Mesenchymal stem cell (in vitro differentiated cells and primary cell): Measurements from ENCODE around the gene CARD11.

ENCODE experiments used
- DNase-seq: peaks from one replicate; pipeline ENCODE4 v3.0.0-alpha.2; 2013
- H2AFZ ChIP-seq: one replicate; pipeline ENCODE4 v1.6.1; 2013; ENCODE audit warnings: low read depth, mild to moderate bottlenecking, control low read depth, inconsistent platforms, low read length, moderate library complexity
- H2AK5ac ChIP-seq: 2 replicates; pipeline ENCODE4 v1.6.1; 2013; ENCODE audit warnings: low read length, moderate library complexity, mild to moderate bottlenecking, inconsistent platforms; ENCODE audit not compliant: severe bottlenecking
- H2BK120ac ChIP-seq: one replicate; pipeline ENCODE4 v1.6.1; 2013; ENCODE audit warnings: low read depth, mild to moderate bottlenecking, inconsistent platforms, low read length, moderate library complexity
- H2BK12ac ChIP-seq, 2 experiments: one replicate each; pipeline ENCODE4 v1.6.1; 2013; ENCODE audit warnings: inconsistent platforms in 2 of 2, low read length in 2 of 2, mild to moderate bottlenecking in 2 of 2, moderate library complexity in 2 of 2, control low read depth in 1 of 2
- H2BK15ac ChIP-seq: one replicate; pipeline ENCODE4 v1.6.1; 2013; ENCODE audit warnings: mild to moderate bottlenecking, low read depth, inconsistent platforms; ENCODE audit not compliant: poor library complexity, severe bottlenecking
- H2BK5ac ChIP-seq: 2 replicates; pipeline ENCODE4 v1.6.1; 2013; ENCODE audit warnings: low read depth, mild to moderate bottlenecking, low read length, control low read depth, inconsistent platforms; ENCODE audit not compliant: poor library complexity, severe bottlenecking
- H3K14ac ChIP-seq, 2 experiments: one replicate each; pipeline ENCODE4 v1.6.1; 2013; ENCODE audit warnings: inconsistent platforms in 2 of 2, low read length in 2 of 2, control low read depth in 1 of 2, mild to moderate bottlenecking in 1 of 2, moderate library complexity in 1 of 2
- H3K18ac ChIP-seq, 2 experiments: one replicate each; pipeline ENCODE4 v1.6.1; 2013; ENCODE audit warnings: inconsistent platforms in 2 of 2, low read length in 2 of 2, control low read depth in 1 of 2, low read depth in 1 of 2, mild to moderate bottlenecking in 1 of 2
- H3K23ac ChIP-seq, 2 experiments: one replicate each; pipeline ENCODE4 v1.6.1; 2013; ENCODE audit warnings: inconsistent platforms in 2 of 2, low read length in 2 of 2, mild to moderate bottlenecking in 2 of 2, moderate library complexity in 2 of 2, control low read depth in 1 of 2
- H3K27ac ChIP-seq: 2 replicates; pipeline ENCODE4 v1.5.1; 2013; ENCODE audit warnings: mild to moderate bottlenecking, moderate library complexity, low read length, control low read depth, inconsistent platforms; ENCODE audit not compliant: poor library complexity, severe bottlenecking
- H3K27me3 ChIP-seq, 2 experiments: 2 replicates each; pipeline versions ENCODE4 v1.6.1 to v1.7.0; 2013; ENCODE audit warnings: low read length in 2 of 2, mild to moderate bottlenecking in 2 of 2, moderate library complexity in 2 of 2, control low read depth in 1 of 2, inconsistent platforms in 1 of 2; ENCODE audit not compliant: control insufficient read depth in 1 of 2, insufficient read depth in 1 of 2
- H3K36me3 ChIP-seq, 2 experiments: 2 replicates each; pipeline versions ENCODE4 v1.6.1 to v1.7.0; 2013; ENCODE audit warnings: low read length in 2 of 2, control low read depth in 1 of 2, inconsistent platforms in 1 of 2, low read depth in 1 of 2, mild to moderate bottlenecking in 1 of 2; ENCODE audit not compliant: insufficient read depth in 2 of 2, control insufficient read depth in 1 of 2
- H3K4ac ChIP-seq, 2 experiments: one replicate each; pipeline ENCODE4 v1.6.1; 2013; ENCODE audit warnings: inconsistent platforms in 2 of 2, low read length in 2 of 2, mild to moderate bottlenecking in 2 of 2, moderate library complexity in 2 of 2, control low read depth in 1 of 2, low read depth in 1 of 2
- H3K4me1 ChIP-seq: 2 replicates; pipeline ENCODE4 v1.6.1; 2013; ENCODE audit warnings: low read depth, low read length, control low read depth; ENCODE audit not compliant: control insufficient read depth, insufficient read depth
- H3K4me2 ChIP-seq: 2 replicates; pipeline ENCODE4 v1.6.1; 2013; ENCODE audit warnings: low read length, mild to moderate bottlenecking, inconsistent platforms; ENCODE audit not compliant: poor library complexity, severe bottlenecking
- H3K4me3 ChIP-seq, 2 experiments: 2 replicates each; pipeline versions ENCODE4 v1.5.1 to v1.7.0; 2013; ENCODE audit warnings: low read length in 2 of 2, mild to moderate bottlenecking in 2 of 2, control low read depth in 1 of 2, low read depth in 1 of 2; ENCODE audit not compliant: insufficient read depth in 1 of 2
- H3K79me1 ChIP-seq: replicated peaks from 2 replicates; pipeline ENCODE4 v1.6.1; 2013; ENCODE audit warnings: mild to moderate bottlenecking, control low read depth, low read length, inconsistent platforms; ENCODE audit not compliant: poor library complexity, severe bottlenecking
- H3K9ac ChIP-seq: 2 replicates; pipeline ENCODE4 v1.7.0; 2013; ENCODE audit warnings: mild to moderate bottlenecking, low read length, moderate library complexity
- H3K9me3 ChIP-seq: 2 replicates; pipeline ENCODE4 v1.7.0; 2013; ENCODE audit warnings: mild to moderate bottlenecking, low read length; ENCODE audit not compliant: control insufficient read depth
- H4K8ac ChIP-seq: one replicate; pipeline ENCODE4 v1.6.1; 2013; ENCODE audit warnings: inconsistent platforms, mild to moderate bottlenecking, low read length, moderate library complexity
- H4K91ac ChIP-seq: one replicate; pipeline ENCODE4 v1.6.1; 2013; ENCODE audit warnings: mild to moderate bottlenecking, low read length, inconsistent platforms
- WGBS: methylation state at CpG from one replicate; pipeline ENCODE4 v1.1.7; 2013; ENCODE audit warnings: mixed read lengths; 5-methylcytosine and 5-hydroxymethylcytosine counted together

Gene CARD11

GRCh38 chr7:2930310-2931033 lies 113.2 kb downstream of the CARD11 start:
- Histone ChIP-seq H2BK12ac (no peak overlapping the region), H3K36me3 (no peaks in the 10 kb centered on the region), H3K14ac (no peak overlapping the region), H3K9ac (no peak overlapping the region), H3K23ac (no peak overlapping the region), H2BK5ac (no peak overlapping the region), H3K4me3 (no peak overlapping the region), H3K79me1 (no peaks in the 10 kb centered on the region), H3K9me3 (no peaks in the 10 kb centered on the region), H3K4ac (no peak overlapping the region), H4K8ac (no peak overlapping the region), H2AK5ac (no peak overlapping the region), H3K27ac (no peak overlapping the region), H3K4me2 (no peak overlapping the region), H3K18ac (no peak overlapping the region), H3K27me3 (peaks cover 10 to 46% of the 10 kb centered on the region in 2 experiments), H2AFZ (no peak overlapping the region), H2BK15ac (no peak overlapping the region), H3K4me1 (peaks cover 9% of the 10 kb centered on the region), H2BK120ac (no peak overlapping the region), H4K91ac (no peak overlapping the region)
- no peak for DNase-seq
- 93% methylated on average over 13 of the region's 13 CpGs for WGBS

DNA sequence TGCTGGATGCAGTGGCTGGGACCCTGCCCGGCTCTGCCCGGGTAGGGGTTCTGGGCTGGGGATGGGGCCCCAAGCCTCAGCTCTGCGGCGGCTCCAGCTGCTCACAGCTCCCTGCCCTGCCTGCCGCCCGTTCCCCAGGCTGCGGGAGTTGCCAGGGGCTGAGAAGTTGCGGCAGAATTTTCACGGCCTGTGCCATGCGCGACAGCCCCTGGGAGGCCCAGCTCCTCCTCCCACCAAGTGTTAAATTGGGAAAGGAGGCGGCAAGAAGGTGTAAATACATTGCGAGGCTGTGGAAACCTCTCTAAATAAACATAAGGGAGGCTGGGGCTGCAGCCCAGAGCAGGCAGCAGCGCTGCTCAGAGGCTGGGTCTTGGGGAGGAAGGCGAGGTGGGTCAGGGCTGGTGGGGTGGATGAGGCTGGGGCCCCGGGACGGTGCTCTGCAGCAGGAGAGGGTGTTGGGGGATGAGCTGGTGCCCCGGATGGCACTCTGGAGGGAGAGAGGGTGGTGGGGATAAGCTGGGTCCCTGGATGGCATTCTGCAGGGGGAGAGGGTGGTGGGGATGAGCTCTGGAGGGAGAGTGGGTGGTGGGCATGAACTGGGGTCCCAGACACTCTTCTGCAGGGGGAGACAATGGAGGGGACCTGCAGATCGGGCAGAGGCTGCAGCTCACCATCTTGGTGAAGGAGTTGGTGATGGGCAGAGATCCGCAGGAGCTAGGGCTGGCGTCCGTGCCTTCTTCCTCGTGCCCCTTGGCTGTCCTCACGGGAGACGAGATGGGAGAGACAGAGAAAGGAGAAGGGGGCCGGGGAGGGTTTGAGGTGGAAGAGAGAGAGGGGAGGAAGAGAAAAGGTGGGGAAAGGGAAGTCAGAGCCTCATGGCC lies 114.1 kb downstream of the CARD11 start:
- Histone ChIP-seq H3K23ac (no peak overlapping the region), H3K4ac (no peak overlapping the region), H2BK15ac (no peak overlapping the region), H3K9me3 (no peaks in the 10 kb centered on the region), H3K4me3 (no peak overlapping the region), H3K18ac (no peak overlapping the region), H4K91ac (no peak overlapping the region), H3K27me3 (peaks cover 13 to 54% of the 10 kb centered on the region in 2 experiments), H4K8ac (no peak overlapping the region), H2AK5ac (no peak overlapping the region), H2BK5ac (no peak overlapping the region), H2AFZ (no peak overlapping the region), H2BK12ac (no peak overlapping the region), H2BK120ac (no peak overlapping the region), H3K36me3 (no peaks in the 10 kb centered on the region), H3K79me1 (no peaks in the 10 kb centered on the region), H3K9ac (no peak overlapping the region), H3K14ac (no peak overlapping the region), H3K27ac (no peak overlapping the region), H3K4me2 (no peak overlapping the region), H3K4me1 (peaks cover 4% of the 10 kb centered on the region)
- 80% methylated on average over 25 of the region's 26 CpGs for WGBS
- no peak for DNase-seq

DNA sequence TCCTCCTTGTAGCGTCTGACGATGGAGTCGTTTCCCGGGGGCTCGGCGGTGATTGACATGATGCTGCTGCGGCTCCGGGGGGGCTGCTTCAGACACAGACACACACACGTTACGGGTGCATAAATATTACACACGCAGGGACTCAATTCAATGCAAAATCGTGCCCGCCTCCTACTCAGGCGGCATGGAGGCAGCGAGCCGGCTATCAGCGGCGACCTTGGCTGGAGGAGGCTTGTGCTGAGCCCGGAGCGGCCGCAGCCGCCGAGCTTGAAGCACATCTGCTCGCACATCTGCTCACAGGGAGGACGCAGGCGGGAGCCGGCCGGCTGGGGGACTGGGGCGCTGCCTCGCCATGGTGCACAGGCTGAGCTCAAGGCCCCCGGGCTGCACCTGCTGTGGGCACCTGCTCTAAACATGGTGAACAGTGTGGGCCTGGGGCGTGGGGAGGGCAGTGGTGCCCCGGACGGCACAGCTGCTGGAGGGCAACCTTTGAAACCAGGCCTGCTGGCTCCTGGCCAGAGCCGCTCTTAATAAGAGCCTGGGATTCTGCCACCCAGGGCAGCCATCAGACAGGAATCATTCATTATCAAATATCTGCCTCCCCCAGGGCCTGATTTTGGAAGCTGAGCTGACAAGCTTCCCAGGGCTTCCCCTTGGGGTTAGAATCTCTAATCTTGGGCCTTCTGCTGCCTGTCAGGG lies 114.9 kb downstream of the CARD11 start:
- no peak overlapping the region for H3K4me2 ChIP-seq
- peak overlapping the region in 1 of 2 experiments; percentile 14 for H3K4me3 ChIP-seq
- no peaks in the 10 kb centered on the region for H3K9me3 ChIP-seq
- no peak overlapping the region for H2AK5ac ChIP-seq
- no peak overlapping the region for H4K91ac ChIP-seq
- no peak overlapping the region for H4K8ac ChIP-seq
- peaks cover 13 to 59% of the 10 kb centered on the region in 2 experiments for H3K27me3 ChIP-seq
- 94% methylated on average over 34 of the region's 35 CpGs for WGBS
- H3K27ac ChIP-seq: no peak overlapping the region
- DNase-seq: no peak
- no peak overlapping the region for H2BK5ac ChIP-seq
- no peaks in the 10 kb centered on the region for H3K36me3 ChIP-seq
- H3K23ac ChIP-seq: no peak overlapping the region
- no peak overlapping the region for H2BK12ac ChIP-seq
- peak overlapping the region; percentile 54 for H2BK15ac ChIP-seq
- no peak overlapping the region for H3K4ac ChIP-seq
- no peaks in the 10 kb centered on the region for H3K4me1 ChIP-seq
- no peak overlapping the region for H2BK120ac ChIP-seq
- H3K9ac ChIP-seq: no peak overlapping the region
- H3K18ac ChIP-seq: no peak overlapping the region
- no peaks in the 10 kb centered on the region for H3K79me1 ChIP-seq
- H2AFZ ChIP-seq: no peak overlapping the region
- H3K14ac ChIP-seq: no peak overlapping the region

DNA sequence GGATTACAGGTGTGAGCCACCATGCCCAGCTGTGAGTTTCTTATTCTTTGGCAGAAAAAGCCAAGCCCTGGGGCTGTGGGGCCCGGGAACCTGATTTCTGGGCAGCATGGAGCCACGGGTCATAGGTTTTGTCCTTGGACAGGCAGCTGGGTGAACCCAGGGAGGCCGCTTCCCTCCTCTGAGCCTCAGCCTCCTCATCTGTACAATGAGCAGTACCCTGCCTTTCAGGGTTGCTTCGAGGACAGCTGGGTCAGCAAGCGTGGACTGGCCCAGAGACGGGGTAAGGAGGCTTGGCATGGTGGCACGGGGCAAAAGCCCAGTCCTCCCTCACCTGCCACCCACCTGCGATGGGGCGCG lies 115.4 kb downstream of the CARD11 start:
- H4K91ac ChIP-seq: no peak overlapping the region
- no peak overlapping the region for H3K14ac ChIP-seq
- H2BK12ac ChIP-seq: no peak overlapping the region
- H3K4me1 ChIP-seq: no peaks in the 10 kb centered on the region
- no peaks in the 10 kb centered on the region for H3K79me1 ChIP-seq
- 93% methylated on average over 10 of the region's 10 CpGs for WGBS
- no peaks in the 10 kb centered on the region for H3K36me3 ChIP-seq
- H3K4me2 ChIP-seq: no peak overlapping the region
- no peak overlapping the region for H3K9ac ChIP-seq
- no peak overlapping the region for H4K8ac ChIP-seq
- no peak overlapping the region for H2BK5ac ChIP-seq
- no peak overlapping the region for H3K23ac ChIP-seq
- H2BK15ac ChIP-seq: no peak overlapping the region
- no peaks in the 10 kb centered on the region for H3K9me3 ChIP-seq
- H3K4me3 ChIP-seq: no peak overlapping the region
- no peak overlapping the region for H2AK5ac ChIP-seq
- no peak overlapping the region for H3K27ac ChIP-seq
- DNase-seq: no peak
- no peak overlapping the region for H2BK120ac ChIP-seq
- H3K4ac ChIP-seq: no peak overlapping the region
- no peak overlapping the region for H2AFZ ChIP-seq
- no peak overlapping the region for H3K18ac ChIP-seq
- peaks cover 13 to 62% of the 10 kb centered on the region in 2 experiments for H3K27me3 ChIP-seq
